ENCODE measurements around the gene SMIM28.

Gene SMIM28

GRCh38 chr6:138331444-138331843 is 46.3 kb upstream of the SMIM28 start:
- no peaks in the 10 kb centered on the region for H4K20me1 ChIP-seq (ENCODE audit: insufficient read depth, low read length, poor library complexity, severe bottlenecking)
- H3K79me2 ChIP-seq (ENCODE audit: insufficient read depth, low read length) = no peaks in the 10 kb centered on the region
- H3K27me3 ChIP-seq (ENCODE audit: insufficient read depth, low read length, poor library complexity, severe bottlenecking) = no peaks in the 10 kb centered on the region
- no peaks in the 10 kb centered on the region for H3K9me3 ChIP-seq (ENCODE audit: insufficient read depth, low read depth, low read length)
- no peak overlapping the region for H3K4me2 ChIP-seq (ENCODE audit: low read depth, low read length, poor library complexity, severe bottlenecking)
- no peaks in the 10 kb centered on the region for H3K36me3 ChIP-seq (ENCODE audit: insufficient read depth, low read length)
- no peak overlapping the region for H2AFZ ChIP-seq (ENCODE audit: low read length)
- no peaks in the 10 kb centered on the region for H3K9me2 ChIP-seq (replicated peaks; ENCODE audit: low read depth, low read length)
- no peak overlapping the region for H3K9ac ChIP-seq (ENCODE audit: low read depth, low read length, poor library complexity, severe bottlenecking)
- no peaks in the 10 kb centered on the region for H3K4me1 ChIP-seq (ENCODE audit: insufficient read depth, low read length, poor library complexity, severe bottlenecking)
- H3K4me3 ChIP-seq (ENCODE audit: low read length, poor library complexity, severe bottlenecking) = no peak overlapping the region
- H3F3A ChIP-seq (ENCODE audit: low read depth) = no peaks in the 10 kb centered on the region
- TF ChIP-seq, protein P1, sequence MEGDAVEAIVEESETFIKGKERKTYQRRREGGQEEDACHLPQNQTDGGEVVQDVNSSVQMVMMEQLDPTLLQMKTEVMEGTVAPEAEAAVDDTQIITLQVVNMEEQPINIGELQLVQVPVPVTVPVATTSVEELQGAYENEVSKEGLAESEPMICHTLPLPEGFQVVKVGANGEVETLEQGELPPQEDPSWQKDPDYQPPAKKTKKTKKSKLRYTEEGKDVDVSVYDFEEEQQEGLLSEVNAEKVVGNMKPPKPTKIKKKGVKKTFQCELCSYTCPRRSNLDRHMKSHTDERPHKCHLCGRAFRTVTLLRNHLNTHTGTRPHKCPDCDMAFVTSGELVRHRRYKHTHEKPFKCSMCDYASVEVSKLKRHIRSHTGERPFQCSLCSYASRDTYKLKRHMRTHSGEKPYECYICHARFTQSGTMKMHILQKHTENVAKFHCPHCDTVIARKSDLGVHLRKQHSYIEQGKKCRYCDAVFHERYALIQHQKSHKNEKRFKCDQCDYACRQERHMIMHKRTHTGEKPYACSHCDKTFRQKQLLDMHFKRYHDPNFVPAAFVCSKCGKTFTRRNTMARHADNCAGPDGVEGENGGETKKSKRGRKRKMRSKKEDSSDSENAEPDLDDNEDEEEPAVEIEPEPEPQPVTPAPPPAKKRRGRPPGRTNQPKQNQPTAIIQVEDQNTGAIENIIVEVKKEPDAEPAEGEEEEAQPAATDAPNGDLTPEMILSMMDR (conservative IDR thresholded peaks at IDR 0.05; ENCODE audit: low read length) = no peak
- TF ChIP-seq EZH2phosphoT487 (IDR thresholded peaks at IDR 0.05; ENCODE audit: borderline replicate concordance) = no peak

DNA sequence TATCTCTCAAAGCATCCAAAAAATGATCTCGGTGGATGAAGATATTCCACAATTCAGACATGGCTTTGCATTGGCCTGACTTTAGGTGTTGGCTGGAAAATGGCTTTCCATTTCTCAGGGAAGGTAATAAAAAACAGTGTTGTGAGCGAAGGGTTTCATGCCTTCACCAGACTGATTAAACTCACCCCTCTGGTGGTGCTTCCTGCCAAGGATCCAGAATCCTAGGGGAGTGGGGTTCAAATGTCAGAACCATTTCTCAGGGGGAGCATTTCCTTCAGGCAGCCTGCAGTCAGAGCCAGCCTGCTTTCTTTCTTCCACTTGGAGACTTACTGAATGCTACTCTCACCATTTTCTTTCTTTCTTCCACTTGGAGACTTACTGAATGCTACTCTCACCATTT is 45.7 kb upstream of the SMIM28 start:
- Histone ChIP-seq H2AFZ (ENCODE audit: low read length) (no peak overlapping the region), H3K9me3 (ENCODE audit: insufficient read depth, low read depth, low read length) (no peaks in the 10 kb centered on the region), H4K20me1 (ENCODE audit: insufficient read depth, low read length, poor library complexity, severe bottlenecking) (no peaks in the 10 kb centered on the region), H3K4me2 (ENCODE audit: low read depth, low read length, poor library complexity, severe bottlenecking) (no peak overlapping the region), H3K9ac (ENCODE audit: low read depth, low read length, poor library complexity, severe bottlenecking) (no peak overlapping the region), H3K4me1 (ENCODE audit: insufficient read depth, low read length, poor library complexity, severe bottlenecking) (no peaks in the 10 kb centered on the region), H3F3A (ENCODE audit: low read depth) (no peaks in the 10 kb centered on the region), H3K36me3 (ENCODE audit: insufficient read depth, low read length) (no peaks in the 10 kb centered on the region), H3K9me2 (replicated peaks; ENCODE audit: low read depth, low read length) (no peaks in the 10 kb centered on the region), H3K27me3 (ENCODE audit: insufficient read depth, low read length, poor library complexity, severe bottlenecking) (no peaks in the 10 kb centered on the region), H3K4me3 (ENCODE audit: low read length, poor library complexity, severe bottlenecking) (no peak overlapping the region), H3K79me2 (ENCODE audit: insufficient read depth, low read length) (no peaks in the 10 kb centered on the region)
- TF ChIP-seq EZH2phosphoT487 (IDR thresholded peaks at IDR 0.05; ENCODE audit: borderline replicate concordance) = no peak
- TF ChIP-seq, protein P1 (conservative IDR thresholded peaks at IDR 0.05; ENCODE audit: low read length) = no peak

DNA sequence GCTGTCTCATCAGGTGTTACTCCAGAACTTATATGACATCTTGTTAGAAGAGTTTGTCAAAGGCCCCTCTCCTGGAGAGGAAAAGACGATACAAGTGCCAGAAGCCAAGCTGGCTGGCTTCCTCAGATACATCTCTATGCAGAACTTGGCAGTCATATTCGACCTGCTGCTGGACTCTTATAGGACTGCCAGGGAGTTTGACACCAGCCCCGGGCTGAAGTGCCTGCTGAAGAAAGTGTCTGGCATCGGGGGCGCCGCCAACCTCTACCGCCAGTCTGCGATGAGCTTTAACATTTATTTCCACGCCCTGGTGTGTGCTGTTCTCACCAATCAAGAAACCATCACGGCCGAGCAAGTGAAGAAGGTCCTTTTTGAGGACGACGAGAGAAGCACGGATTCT is 43.7 kb upstream of the SMIM28 start:
- no peak overlapping the region for H3K4me2 ChIP-seq (ENCODE audit: low read depth, low read length, poor library complexity, severe bottlenecking)
- no peaks in the 10 kb centered on the region for H3K27me3 ChIP-seq (ENCODE audit: insufficient read depth, low read length, poor library complexity, severe bottlenecking)
- H3K36me3 ChIP-seq (ENCODE audit: insufficient read depth, low read length) = no peaks in the 10 kb centered on the region
- no peaks in the 10 kb centered on the region for H3K79me2 ChIP-seq (ENCODE audit: insufficient read depth, low read length)
- H3K9ac ChIP-seq (ENCODE audit: low read depth, low read length, poor library complexity, severe bottlenecking) = no peak overlapping the region
- TF ChIP-seq EZH2phosphoT487 (IDR thresholded peaks at IDR 0.05; ENCODE audit: borderline replicate concordance) = no peak
- TF ChIP-seq, protein P1 (conservative IDR thresholded peaks at IDR 0.05; ENCODE audit: low read length) = no peak
- H3K4me3 ChIP-seq (ENCODE audit: low read length, poor library complexity, severe bottlenecking) = no peak overlapping the region
- no peaks in the 10 kb centered on the region for H4K20me1 ChIP-seq (ENCODE audit: insufficient read depth, low read length, poor library complexity, severe bottlenecking)
- H3F3A ChIP-seq (ENCODE audit: low read depth) = no peaks in the 10 kb centered on the region
- H3K9me3 ChIP-seq (ENCODE audit: insufficient read depth, low read depth, low read length) = no peaks in the 10 kb centered on the region
- no peaks in the 10 kb centered on the region for H3K9me2 ChIP-seq (replicated peaks; ENCODE audit: low read depth, low read length)
- no peak overlapping the region for H2AFZ ChIP-seq (ENCODE audit: low read length)
- H3K4me1 ChIP-seq (ENCODE audit: insufficient read depth, low read length, poor library complexity, severe bottlenecking) = no peaks in the 10 kb centered on the region

All from Loucy (cell line).